HepG2 (cell line): ENCODE data around the gene RASGRF1. TPM values are rescaled to one million over a fixed set of nuclear protein-coding genes. Genes with fewer than 3 reads are reported as not detected.

ENCODE experiments used
- CEBPG ChIP-seq: IDR thresholded peaks from 2 replicates; pipeline ENCODE4 v1.6.1; 2016
- FLYWCH1 ChIP-seq: sonication (generic); formaldehyde crosslinking; IDR thresholded peaks from 2 replicates; pipeline ENCODE4 v1.8.1; 2023; ENCODE audit warnings: mild to moderate bottlenecking, missing genetic modification reagents
- GTF3A ChIP-seq: sonication (generic); formaldehyde crosslinking; conservative IDR thresholded peaks from 2 replicates; pipeline ENCODE4 v1.4.0; 2020; ENCODE audit warnings: mild to moderate bottlenecking, missing genetic modification reagents
- HNF4G ChIP-seq, 2 experiments: sonication (generic) in 1 of 2; formaldehyde crosslinking in 1 of 2; IDR thresholded peaks; 2 replicates each; pipeline versions ENCODE4 v1.4.0 to v1.6.1; 2011 to 2020; ENCODE audit warnings: borderline replicate concordance in 2 of 2, low read depth in 2 of 2, mild to moderate bottlenecking in 2 of 2, low read length in 1 of 2, missing genetic modification reagents in 1 of 2, moderate library complexity in 1 of 2
- JUNB ChIP-seq: sonication (generic); formaldehyde crosslinking; IDR thresholded peaks from 2 replicates; pipeline ENCODE4 v1.8.0; 2022; ENCODE audit warnings: missing genetic modification reagents, mild to moderate bottlenecking, borderline replicate concordance
- POLR2G ChIP-seq: fragments of 200-400 bp; formaldehyde crosslinking; IDR thresholded peaks from 2 replicates; pipeline ENCODE4 v1.6.1; 2018; ENCODE audit warnings: mild to moderate bottlenecking, low read depth, low read length, moderate library complexity
- TBL1XR1 ChIP-seq: fragments of 150-350 bp; IDR thresholded peaks from 2 replicates; pipeline ENCODE4 v1.6.1; 2014; ENCODE audit warnings: borderline replicate concordance, low read length; ENCODE audit not compliant: partially characterized antibody
- THAP11 ChIP-seq: IDR thresholded peaks from 2 replicates; pipeline ENCODE4 v1.6.1; 2016; ENCODE audit warnings: missing biosample characterization, missing genetic modification reagents
- TOPORS ChIP-seq: sonication (generic); formaldehyde crosslinking; IDR thresholded peaks from 2 replicates; pipeline ENCODE4 v1.8.0; 2023; ENCODE audit warnings: mild to moderate bottlenecking, missing genetic modification reagents
- ZNF205 ChIP-seq: IDR thresholded peaks from 2 replicates; pipeline ENCODE4 v1.6.1; 2018; ENCODE audit warnings: missing biosample characterization, missing genetic modification reagents
- ZNF234 ChIP-seq: sonication (generic); formaldehyde crosslinking; conservative IDR thresholded peaks from 2 replicates; pipeline ENCODE4 v1.5.1; 2020; ENCODE audit warnings: mild to moderate bottlenecking, missing genetic modification reagents
- ZNF383 ChIP-seq: sonication (generic); formaldehyde crosslinking; IDR thresholded peaks from 2 replicates; pipeline ENCODE4 v1.4.0; 2020; ENCODE audit warnings: missing genetic modification reagents, mild to moderate bottlenecking, borderline replicate concordance
- ZNF589 ChIP-seq: sonication (generic); formaldehyde crosslinking; conservative IDR thresholded peaks from 2 replicates; pipeline ENCODE4 v1.8.0; 2022; ENCODE audit warnings: mild to moderate bottlenecking, moderate library complexity, missing genetic modification reagents
- ZNF780A ChIP-seq: sonication (generic); formaldehyde crosslinking; IDR thresholded peaks from 2 replicates; pipeline ENCODE4 v1.8.0; 2022; ENCODE audit warnings: mild to moderate bottlenecking, missing genetic modification reagents, moderate library complexity
- ZNF792 ChIP-seq: IDR thresholded peaks from 2 replicates; pipeline ENCODE4 v1.6.1; 2016
- ZNF883 ChIP-seq: sonication (generic); formaldehyde crosslinking; IDR thresholded peaks from 2 replicates; pipeline ENCODE4 v1.5.1; 2020; ENCODE audit warnings: mild to moderate bottlenecking, missing genetic modification reagents; ENCODE audit errors: not compliant biosample characterization
- polyA plus RNA-seq, 8 experiments: library from polyadenylated mRNA; depleted of rRNA in 3 of 8; stranded (reverse) in 7 of 8; unstranded in 1 of 8; fragments of >200 nt; fragmentation: Illumina TruSeq in 4 of 8; extraction: Trizol in 4 of 8; gene quantifications; 2 replicates each; pipeline versions ENCODE4 v1.2.1 to v1.2.3, GENCODE V29; 2011 to 2016; ENCODE audit warnings: low read depth in 4 of 8, missing spikeins in 1 of 8, mixed read lengths in 1 of 8; ENCODE audit not compliant: insufficient read depth in 1 of 8
- total RNA-seq, 5 experiments: library from RNA; depleted of rRNA; stranded (reverse); fragments of >200 nt; fragmentation: Illumina TruSeq; extraction: Trizol; gene quantifications; 2 replicates each; pipeline ENCODE4 v1.2.3, GENCODE V29; 2016; ENCODE audit warnings: low read depth in 1 of 5
- TF ChIP-seq, protein P1 (sequence below): sonication (generic); formaldehyde crosslinking; IDR thresholded peaks from 2 replicates; pipeline ENCODE4 v1.5.1; 2020; ENCODE audit warnings: mild to moderate bottlenecking, missing genetic modification reagents, moderate library complexity
- TF ChIP-seq, protein P2 (sequence below): sonication (generic); formaldehyde crosslinking; IDR thresholded peaks from 2 replicates; pipeline ENCODE4 v1.4.0; 2020; ENCODE audit warnings: missing genetic modification reagents
- TF ChIP-seq, protein P3 (sequence below): IDR thresholded peaks from 2 replicates; pipeline ENCODE4 v1.6.1; 2016; ENCODE audit warnings: missing biosample characterization, missing genetic modification reagents, low read depth
- TF ChIP-seq, protein P4 (sequence below): sonication (generic); formaldehyde crosslinking; IDR thresholded peaks from 2 replicates; pipeline ENCODE4 v1.8.0; 2022; ENCODE audit warnings: missing genetic modification reagents, mild to moderate bottlenecking, moderate library complexity, borderline replicate concordance

The RASGRF1 gene
- total and polyA plus RNA-seq, 2 of the 13 experiments (the other 11 are each of a cell fraction or from before 2014, with no cell fraction given): 0.55 to 3.0 TPM

DNA sequence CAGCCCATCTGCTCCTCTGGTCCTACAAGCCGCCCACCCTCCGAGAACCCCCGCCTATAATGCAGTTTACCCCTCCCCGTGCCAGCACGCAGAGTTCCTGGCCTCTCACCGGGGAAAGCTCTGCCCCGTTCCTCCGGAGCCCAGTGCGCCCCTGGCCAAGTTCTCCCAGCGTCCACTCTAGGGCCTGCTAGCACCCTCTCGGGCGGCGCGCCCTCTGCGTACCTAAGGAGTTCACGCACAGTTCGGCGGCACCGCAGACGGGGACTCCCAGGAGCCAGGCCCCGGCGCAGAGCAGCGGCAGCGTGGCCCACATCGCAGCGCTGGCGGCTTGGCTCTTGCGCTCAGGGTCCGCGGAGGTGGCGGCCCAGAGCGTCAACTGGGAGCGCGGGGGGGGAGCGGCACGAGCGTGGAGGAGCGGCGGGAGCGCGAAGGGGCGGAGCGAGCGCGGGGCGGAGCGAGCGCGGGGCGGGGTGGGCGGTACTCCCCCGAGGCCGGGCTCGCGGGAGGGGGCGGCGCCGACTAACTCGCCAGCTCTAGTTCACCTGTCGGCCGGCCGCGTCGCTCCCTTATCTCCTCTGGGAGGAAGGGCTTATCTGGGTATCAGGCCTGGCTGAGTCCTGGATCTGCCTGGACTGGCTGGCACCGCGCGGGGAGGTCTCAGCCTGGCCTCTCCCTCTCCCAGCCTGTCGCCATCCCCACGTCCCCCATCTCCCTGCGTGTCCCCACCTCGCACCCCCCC, 145.7 kb downstream of the RASGRF1 start, which contains the start of gene CTSH (continued):
- TF ChIP-seq HNF4G (IDR thresholded peaks at IDR 0.05; ENCODE audit: borderline replicate concordance, low read depth, low read length): no peak
- 0 out of 2 replicates have a peak, but pooled peaks have one; percentile 26 for TF ChIP-seq HNF4G (CRISPR knock-in tag; IDR thresholded peaks at IDR 0.05; ENCODE audit: borderline replicate concordance, low read depth)
- TF ChIP-seq, protein P1, sequence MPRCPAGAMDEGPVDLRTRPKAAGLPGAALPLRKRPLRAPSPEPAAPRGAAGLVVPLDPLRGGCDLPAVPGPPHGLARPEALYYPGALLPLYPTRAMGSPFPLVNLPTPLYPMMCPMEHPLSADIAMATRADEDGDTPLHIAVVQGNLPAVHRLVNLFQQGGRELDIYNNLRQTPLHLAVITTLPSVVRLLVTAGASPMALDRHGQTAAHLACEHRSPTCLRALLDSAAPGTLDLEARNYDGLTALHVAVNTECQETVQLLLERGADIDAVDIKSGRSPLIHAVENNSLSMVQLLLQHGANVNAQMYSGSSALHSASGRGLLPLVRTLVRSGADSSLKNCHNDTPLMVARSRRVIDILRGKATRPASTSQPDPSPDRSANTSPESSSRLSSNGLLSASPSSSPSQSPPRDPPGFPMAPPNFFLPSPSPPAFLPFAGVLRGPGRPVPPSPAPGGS (CRISPR knock-in tag): no peak
- peak; percentile 56 for TF ChIP-seq THAP11
- TF ChIP-seq, protein P2, sequence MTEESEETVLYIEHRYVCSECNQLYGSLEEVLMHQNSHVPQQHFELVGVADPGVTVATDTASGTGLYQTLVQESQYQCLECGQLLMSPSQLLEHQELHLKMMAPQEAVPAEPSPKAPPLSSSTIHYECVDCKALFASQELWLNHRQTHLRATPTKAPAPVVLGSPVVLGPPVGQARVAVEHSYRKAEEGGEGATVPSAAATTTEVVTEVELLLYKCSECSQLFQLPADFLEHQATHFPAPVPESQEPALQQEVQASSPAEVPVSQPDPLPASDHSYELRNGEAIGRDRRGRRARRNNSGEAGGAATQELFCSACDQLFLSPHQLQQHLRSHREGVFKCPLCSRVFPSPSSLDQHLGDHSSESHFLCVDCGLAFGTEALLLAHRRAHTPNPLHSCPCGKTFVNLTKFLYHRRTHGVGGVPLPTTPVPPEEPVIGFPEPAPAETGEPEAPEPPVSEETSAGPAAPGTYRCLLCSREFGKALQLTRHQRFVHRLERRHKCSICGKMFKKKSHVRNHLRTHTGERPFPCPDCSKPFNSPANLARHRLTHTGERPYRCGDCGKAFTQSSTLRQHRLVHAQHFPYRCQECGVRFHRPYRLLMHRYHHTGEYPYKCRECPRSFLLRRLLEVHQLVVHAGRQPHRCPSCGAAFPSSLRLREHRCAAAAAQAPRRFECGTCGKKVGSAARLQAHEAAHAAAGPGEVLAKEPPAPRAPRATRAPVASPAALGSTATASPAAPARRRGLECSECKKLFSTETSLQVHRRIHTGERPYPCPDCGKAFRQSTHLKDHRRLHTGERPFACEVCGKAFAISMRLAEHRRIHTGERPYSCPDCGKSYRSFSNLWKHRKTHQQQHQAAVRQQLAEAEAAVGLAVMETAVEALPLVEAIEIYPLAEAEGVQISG (CRISPR knock-in tag): peak; percentile 93
- TF ChIP-seq ZNF883 (CRISPR knock-in tag): no peak
- TF ChIP-seq, protein P3, sequence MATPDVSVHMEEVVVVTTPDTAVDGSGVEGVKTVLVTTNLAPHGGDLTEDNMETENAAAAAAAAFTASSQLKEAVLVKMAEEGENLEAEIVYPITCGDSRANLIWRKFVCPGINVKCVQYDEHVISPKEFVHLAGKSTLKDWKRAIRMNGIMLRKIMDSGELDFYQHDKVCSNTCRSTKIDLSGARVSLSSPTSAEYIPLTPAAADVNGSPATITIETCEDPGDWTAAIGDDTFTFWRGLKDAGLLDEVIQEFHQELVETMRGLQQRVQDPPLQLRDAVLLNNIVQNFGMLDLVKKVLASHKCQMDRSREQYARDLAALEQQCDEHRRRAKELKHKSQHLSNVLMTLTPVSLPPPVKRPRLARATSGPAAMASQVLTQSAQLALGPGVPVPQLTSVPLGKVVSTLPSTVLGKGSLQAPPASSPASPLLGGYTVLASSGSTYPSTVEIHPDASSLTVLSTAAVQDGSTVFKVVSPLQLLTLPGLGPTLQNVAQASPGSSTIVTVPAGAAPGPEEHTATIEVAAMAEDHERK (CRISPR knock-in tag): peak; percentile 37; the same call in 1 of the 2 replicates
- TF ChIP-seq TBL1XR1: no peak
- peak; percentile 78 for TF ChIP-seq ZNF780A (CRISPR knock-in tag)
- peak; percentile 23; the same call in 1 of the 2 replicates for TF ChIP-seq ZNF792 (CRISPR knock-in tag)
- TF ChIP-seq ZNF234 (CRISPR knock-in tag): 0 out of 2 replicates have a peak, but pooled peaks have one; percentile 39
- 0 out of 2 replicates have a peak, but pooled peaks have one; percentile 8 for TF ChIP-seq CEBPG (CRISPR knock-in tag)
- no peak; the same call in 1 of the 2 replicates for TF ChIP-seq JUNB (CRISPR knock-in tag)
- peak; percentile 78; the same call in 1 of the 2 replicates for TF ChIP-seq ZNF589 (CRISPR knock-in tag)
- TF ChIP-seq TOPORS (CRISPR knock-in tag): peak; percentile 74; the same call in 1 of the 2 replicates
- TF ChIP-seq ZNF205 (CRISPR knock-in tag): peak; percentile 92
- TF ChIP-seq ZNF383 (CRISPR knock-in tag): 0 out of 2 replicates have a peak, but pooled peaks have one; percentile 33
- TF ChIP-seq, protein P4, sequence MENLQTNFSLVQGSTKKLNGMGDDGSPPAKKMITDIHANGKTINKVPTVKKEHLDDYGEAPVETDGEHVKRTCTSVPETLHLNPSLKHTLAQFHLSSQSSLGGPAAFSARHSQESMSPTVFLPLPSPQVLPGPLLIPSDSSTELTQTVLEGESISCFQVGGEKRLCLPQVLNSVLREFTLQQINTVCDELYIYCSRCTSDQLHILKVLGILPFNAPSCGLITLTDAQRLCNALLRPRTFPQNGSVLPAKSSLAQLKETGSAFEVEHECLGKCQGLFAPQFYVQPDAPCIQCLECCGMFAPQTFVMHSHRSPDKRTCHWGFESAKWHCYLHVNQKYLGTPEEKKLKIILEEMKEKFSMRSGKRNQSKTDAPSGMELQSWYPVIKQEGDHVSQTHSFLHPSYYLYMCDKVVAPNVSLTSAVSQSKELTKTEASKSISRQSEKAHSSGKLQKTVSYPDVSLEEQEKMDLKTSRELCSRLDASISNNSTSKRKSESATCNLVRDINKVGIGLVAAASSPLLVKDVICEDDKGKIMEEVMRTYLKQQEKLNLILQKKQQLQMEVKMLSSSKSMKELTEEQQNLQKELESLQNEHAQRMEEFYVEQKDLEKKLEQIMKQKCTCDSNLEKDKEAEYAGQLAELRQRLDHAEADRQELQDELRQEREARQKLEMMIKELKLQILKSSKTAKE: 0 out of 2 replicates have a peak, but pooled peaks have one; percentile 55
- TF ChIP-seq FLYWCH1: 0 out of 2 replicates have a peak, but pooled peaks have one; percentile 44
- TF ChIP-seq POLR2G: peak; percentile 80
- 0 out of 2 replicates have a peak, but pooled peaks have one; percentile 52 for TF ChIP-seq GTF3A
